Ishikawa (cell line): ENCODE measurements around the gene SAPCD2.

Experiments used
- CEBPB ChIP-seq: IDR thresholded peaks from 2 replicates; pipeline ENCODE4 v1.6.1; 2012
- CREB1 ChIP-seq: IDR thresholded peaks from 2 replicates; pipeline ENCODE4 v1.6.1; 2012; ENCODE audit warnings: low read depth
- EGR1 ChIP-seq: IDR thresholded peaks from 2 replicates; pipeline ENCODE4 v1.6.1; 2012
- EP300 ChIP-seq: IDR thresholded peaks from 2 replicates; pipeline ENCODE4 v1.6.1; 2012; ENCODE audit warnings: borderline replicate concordance
- FOXM1 ChIP-seq: IDR thresholded peaks from 2 replicates; pipeline ENCODE4 v1.6.1; 2012; ENCODE audit warnings: low read depth, borderline replicate concordance
- MAX ChIP-seq: IDR thresholded peaks from 2 replicates; pipeline ENCODE4 v1.6.1; 2012
- NFIC ChIP-seq: IDR thresholded peaks from 2 replicates; pipeline ENCODE4 v1.6.1; 2012
- RAD21 ChIP-seq: IDR thresholded peaks from 2 replicates; pipeline ENCODE4 v1.6.1; 2012; ENCODE audit warnings: low read depth
- REST ChIP-seq: IDR thresholded peaks from 2 replicates; pipeline ENCODE4 v1.6.1; 2012; ENCODE audit warnings: low read depth, mild to moderate bottlenecking
- TAF1 ChIP-seq: IDR thresholded peaks from 2 replicates; pipeline ENCODE4 v1.6.1; 2012; ENCODE audit warnings: low read depth, mild to moderate bottlenecking
- TCF12 ChIP-seq: IDR thresholded peaks from 2 replicates; pipeline ENCODE4 v1.6.1; 2012; ENCODE audit warnings: low read depth
- TEAD4 ChIP-seq: IDR thresholded peaks from 2 replicates; pipeline ENCODE4 v1.6.1; 2012
- USF1 ChIP-seq: IDR thresholded peaks from 2 replicates; pipeline ENCODE4 v1.6.1; 2012
- YY1 ChIP-seq: IDR thresholded peaks from 2 replicates; pipeline ENCODE4 v1.6.1; 2012; ENCODE audit warnings: low read depth
- ZBTB7A ChIP-seq: IDR thresholded peaks from 2 replicates; pipeline ENCODE4 v1.6.1; 2012; ENCODE audit warnings: low read depth

The SAPCD2 gene

DNA sequence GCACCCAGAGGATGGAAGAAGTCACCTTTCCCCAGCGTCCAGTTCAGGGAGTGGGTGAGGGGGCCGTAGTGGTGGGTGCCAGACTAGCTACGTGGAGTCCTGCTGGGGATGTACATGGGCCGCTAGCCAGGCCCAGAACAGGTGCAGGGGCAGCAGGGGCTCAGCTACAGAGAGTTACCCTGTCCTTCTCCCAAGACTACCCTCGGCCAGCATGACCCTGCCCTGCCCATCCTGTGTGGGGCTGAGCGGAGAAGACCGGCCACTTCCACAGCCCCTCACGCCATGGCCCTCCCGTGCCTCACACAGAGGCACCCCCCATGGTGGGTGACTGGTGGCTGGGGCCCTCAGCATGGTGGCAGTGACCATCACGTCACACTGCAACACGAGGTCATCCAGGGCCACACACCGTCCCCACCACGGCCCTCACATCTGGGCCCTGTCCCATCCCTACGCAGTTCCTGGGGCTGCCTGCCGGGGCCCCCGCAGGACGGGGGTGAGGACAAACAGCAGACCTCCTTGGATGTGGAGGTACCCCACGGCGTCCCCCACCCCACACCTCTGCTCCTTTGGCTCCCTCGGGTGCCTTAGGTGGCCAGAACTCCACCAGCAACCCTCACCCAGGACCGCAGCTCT is 45.2 kb upstream of the SAPCD2 start:
- TF ChIP-seq YY1 (no peak), NFIC (no peak)

- TF ChIP-seq TAF1, result no peak
- TF ChIP-seq CEBPB, result no peak
- TF ChIP-seq RAD21, result no peak
- no peak for TF ChIP-seq EGR1
- TF ChIP-seq NFIC, result no peak
- no peak for TF ChIP-seq TCF12
- TF ChIP-seq ZBTB7A, result peak; percentile 80
- TF ChIP-seq TEAD4, result no peak
- no peak for TF ChIP-seq CREB1
- TF ChIP-seq REST, result no peak
- peak; percentile 44; the same call in 1 of the 2 replicates for TF ChIP-seq YY1
- peak; percentile 95 for TF ChIP-seq USF1
- peak; percentile 89 for TF ChIP-seq MAX
- no peak for TF ChIP-seq EP300
- no peak for TF ChIP-seq FOXM1
Measured at GRCh38 chr9:137114613-137115393, 44.4 kb upstream of the SAPCD2 start, which contains the start of gene DPP7. Gene DPP7 (minus strand): TSS chr9:137114733. CDS start chr9:137114713, 20 bp downstream.

DNA sequence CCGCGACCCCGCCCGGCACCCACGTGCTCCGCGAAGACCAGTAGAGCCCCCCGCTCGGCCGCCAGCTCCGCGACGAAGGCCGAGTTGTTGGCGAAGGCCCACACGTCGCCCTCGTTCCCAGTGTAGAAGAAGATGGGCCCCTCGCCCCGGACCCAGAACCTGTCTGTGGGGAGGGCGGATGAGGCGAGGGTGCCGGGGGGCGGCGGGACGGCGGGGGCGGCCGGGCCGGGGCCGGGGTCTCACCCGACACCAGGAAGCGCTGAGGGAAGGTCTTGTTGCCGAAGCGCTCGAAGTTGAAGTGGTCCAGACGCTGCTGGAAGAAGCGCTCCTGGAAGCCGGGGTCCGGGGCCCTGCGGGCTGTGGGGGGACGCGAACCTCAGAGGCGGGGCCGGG is 43.9 kb upstream of the SAPCD2 start:
- TF ChIP-seq ZBTB7A (0 out of 2 replicates have a peak, but pooled peaks have one; percentile 25), CEBPB (no peak), MAX (no peak), TCF12 (no peak), USF1 (no peak), CREB1 (no peak), NFIC (no peak), TAF1 (no peak)

DNA sequence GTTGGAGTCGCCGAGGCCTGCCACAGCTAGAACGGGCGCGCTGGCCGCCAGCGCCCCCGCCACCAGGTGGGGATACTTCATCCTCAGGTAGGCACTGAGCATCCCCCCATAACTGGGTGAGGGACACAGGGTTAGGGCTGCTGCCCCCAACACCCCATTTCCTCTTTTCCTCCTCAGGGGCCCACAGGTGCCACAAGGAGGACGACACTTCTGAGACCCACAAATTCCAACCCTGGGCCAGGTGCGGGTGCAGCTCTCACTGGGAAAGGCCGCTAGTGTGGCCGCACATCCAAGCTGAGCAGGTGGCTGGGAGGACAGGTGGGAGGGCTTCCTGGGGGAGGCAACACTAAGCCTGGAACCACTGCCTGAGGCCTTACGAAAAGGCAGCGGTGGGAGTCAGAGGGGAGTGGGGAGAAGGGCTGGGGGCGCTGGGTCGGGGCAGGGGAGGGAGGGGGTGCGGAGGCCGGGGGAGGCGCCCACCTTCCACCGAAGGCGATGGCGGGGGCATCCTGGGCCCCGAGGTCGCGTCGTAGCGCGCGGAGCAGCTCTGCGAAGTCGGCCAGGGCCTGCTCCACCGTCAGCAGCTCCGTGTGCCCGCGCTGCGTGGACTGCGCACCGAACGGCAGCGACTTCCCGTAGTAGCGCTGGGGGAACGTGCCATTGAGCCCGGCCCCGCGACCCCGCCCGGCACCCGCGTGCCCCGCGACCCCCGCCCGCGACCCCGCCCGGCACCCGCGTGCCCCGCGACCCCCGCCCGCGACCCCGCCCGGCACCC is 43.2 kb upstream of the SAPCD2 start:
- no peak for TF ChIP-seq EP300
- TF ChIP-seq ZBTB7A, result no peak
- no peak for TF ChIP-seq RAD21
- no peak for TF ChIP-seq MAX
- no peak for TF ChIP-seq YY1
- TF ChIP-seq CREB1, result no peak
- TF ChIP-seq TAF1, result no peak
- no peak for TF ChIP-seq CEBPB
- no peak for TF ChIP-seq USF1
- TF ChIP-seq NFIC, result no peak
- no peak for TF ChIP-seq REST
- TF ChIP-seq TEAD4, result no peak
- TF ChIP-seq FOXM1, result no peak
- TF ChIP-seq EGR1, result no peak
